ENCODE data around the gene PLEKHH2.
"Not testable (repeated sequence)": the region's sequence is repeated elsewhere in the genome, so short reads cannot be mapped to it uniquely, and the experiment has no call there.

Gene PLEKHH2

DNA sequence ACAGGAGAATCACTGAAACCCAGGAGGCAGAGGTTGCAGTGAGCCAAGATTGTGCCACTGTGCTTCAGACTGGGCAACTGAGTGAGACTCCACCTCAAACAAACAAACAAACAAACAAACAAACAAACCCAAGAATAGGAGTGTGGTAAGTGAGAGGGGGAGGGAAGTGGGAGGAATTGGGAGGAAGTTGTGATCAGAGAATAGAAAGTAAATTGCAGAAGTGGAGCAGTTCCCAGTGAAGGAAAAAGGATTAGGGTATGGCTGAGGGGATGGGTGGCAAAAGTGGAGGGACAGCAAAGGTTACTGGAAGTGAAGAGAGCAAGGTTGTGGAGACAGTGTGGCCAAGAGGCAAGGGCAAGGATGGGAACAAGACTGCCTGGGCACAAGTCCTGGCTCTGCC is 80.3 kb downstream of the PLEKHH2 start:
- TF ChIP-seq, protein P1, sequence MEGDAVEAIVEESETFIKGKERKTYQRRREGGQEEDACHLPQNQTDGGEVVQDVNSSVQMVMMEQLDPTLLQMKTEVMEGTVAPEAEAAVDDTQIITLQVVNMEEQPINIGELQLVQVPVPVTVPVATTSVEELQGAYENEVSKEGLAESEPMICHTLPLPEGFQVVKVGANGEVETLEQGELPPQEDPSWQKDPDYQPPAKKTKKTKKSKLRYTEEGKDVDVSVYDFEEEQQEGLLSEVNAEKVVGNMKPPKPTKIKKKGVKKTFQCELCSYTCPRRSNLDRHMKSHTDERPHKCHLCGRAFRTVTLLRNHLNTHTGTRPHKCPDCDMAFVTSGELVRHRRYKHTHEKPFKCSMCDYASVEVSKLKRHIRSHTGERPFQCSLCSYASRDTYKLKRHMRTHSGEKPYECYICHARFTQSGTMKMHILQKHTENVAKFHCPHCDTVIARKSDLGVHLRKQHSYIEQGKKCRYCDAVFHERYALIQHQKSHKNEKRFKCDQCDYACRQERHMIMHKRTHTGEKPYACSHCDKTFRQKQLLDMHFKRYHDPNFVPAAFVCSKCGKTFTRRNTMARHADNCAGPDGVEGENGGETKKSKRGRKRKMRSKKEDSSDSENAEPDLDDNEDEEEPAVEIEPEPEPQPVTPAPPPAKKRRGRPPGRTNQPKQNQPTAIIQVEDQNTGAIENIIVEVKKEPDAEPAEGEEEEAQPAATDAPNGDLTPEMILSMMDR (IDR thresholded peaks at IDR 0.05; ENCODE audit: low read depth, low read length, missing control alignments) = no peak
- no peak for DNase-seq (ENCODE audit: extremely low read depth, low read depth)
- no peak overlapping the region for H3K4me3 ChIP-seq (replicated peaks; ENCODE audit: low read depth, low read length)

DNA sequence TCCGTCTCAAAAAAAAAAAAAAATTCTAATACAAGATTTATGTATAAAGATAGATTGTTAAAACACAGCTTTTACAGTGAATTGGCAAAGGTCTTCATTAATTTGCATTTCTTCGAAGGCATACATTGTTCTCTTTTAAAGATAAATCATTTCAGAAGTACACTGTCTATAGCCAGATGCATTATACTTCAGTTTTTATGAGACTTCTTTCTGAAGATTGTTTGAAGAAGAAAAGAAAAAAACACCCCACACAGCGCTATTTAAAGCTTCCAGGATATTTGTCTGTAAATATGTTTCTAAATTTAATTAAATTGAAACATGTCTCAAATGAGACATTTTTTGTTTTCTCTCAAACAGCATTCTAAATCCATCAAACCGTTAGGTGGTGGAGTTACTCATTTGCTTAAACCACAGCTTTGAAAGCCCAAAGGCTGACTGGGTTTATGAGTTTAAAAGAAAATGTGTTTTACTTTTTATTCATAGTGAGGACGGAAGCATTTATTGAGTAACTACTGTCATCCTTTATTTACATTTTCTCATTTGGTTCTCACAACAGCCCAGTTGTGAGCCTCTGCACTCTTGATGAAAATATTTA is 81.6 kb downstream of the PLEKHH2 start:
- no peak overlapping the region for H3K4me3 ChIP-seq (replicated peaks; ENCODE audit: low read depth, low read length)
- TF ChIP-seq, protein P1 (IDR thresholded peaks at IDR 0.05; ENCODE audit: low read depth, low read length, missing control alignments) = no peak
- DNase-seq (ENCODE audit: extremely low read depth, low read depth) = no peak

DNA sequence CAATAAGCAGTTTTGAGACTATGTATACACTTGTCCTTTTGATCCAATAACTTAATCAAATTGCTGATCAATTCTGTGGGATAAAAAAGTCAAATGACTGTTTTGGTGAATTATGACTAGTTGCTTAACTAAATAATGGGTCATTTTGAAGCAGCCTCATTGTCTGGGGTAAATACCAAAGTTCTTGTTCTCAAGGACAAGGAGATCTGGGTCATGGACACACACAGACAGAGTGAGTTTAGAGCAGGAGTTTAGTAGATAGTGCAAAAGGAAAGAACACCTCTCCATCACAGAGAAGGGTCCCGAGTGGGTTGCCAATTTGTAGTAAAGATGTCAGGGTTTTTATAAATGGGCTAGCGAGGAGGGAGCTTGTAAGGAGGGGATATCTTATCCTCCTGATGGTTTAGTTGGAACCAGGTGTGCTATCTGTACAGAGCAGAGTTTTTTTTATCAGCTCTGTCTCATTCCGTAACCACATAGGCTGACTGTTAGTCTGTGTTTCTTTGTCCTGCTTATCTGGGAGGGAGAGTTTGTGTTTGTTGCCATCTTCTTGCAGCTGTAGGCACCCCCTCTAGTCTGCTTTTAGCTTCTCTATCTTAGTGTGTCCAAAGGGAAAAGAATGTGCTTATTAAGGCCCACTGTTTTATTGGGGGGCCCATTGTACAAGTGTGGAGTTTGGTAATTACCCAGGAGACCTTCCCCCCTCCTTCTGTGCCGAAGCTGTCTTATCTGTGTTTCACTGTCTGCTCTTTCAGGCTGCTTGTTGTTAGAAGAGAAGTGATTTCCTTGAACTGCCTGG is 87.9 kb downstream of the PLEKHH2 start:
- no peak overlapping the region for H3K4me3 ChIP-seq (replicated peaks; ENCODE audit: low read depth, low read length)
- TF ChIP-seq, protein P1 (IDR thresholded peaks at IDR 0.05; ENCODE audit: low read depth, low read length, missing control alignments) = no peak
- no peak for DNase-seq (ENCODE audit: extremely low read depth, low read depth)

DNA sequence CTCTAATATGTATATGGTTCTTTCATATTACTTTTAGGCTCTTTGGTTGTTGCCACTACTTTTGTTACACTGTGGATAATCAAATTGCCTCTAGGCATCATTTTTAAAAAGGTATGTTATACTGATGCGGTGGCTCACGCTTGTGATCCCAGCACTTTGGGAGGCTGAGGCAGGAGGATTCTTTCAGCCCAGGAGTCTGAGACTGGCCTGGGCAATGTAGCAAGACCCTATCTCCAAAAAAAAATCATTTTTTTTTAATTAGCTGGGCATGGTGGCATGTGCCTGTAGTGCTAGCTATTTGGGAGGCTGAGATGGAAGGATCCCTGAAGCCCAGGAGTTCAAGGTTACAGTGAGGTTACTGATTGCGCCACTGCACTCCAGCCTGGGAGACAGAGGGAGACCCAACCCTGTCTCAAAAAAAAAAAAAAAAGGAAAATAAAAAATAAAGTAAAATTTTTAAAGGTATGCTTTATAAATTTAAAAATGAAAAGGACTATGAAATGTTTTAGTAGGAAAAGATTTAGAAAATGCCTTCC is 88.7 kb downstream of the PLEKHH2 start:
- DNase-seq (ENCODE audit: extremely low read depth, low read depth) = no peak
- no peak overlapping the region for H3K4me3 ChIP-seq (replicated peaks; ENCODE audit: low read depth, low read length)
- TF ChIP-seq, protein P1 (IDR thresholded peaks at IDR 0.05; ENCODE audit: low read depth, low read length, missing control alignments) = no peak

DNA sequence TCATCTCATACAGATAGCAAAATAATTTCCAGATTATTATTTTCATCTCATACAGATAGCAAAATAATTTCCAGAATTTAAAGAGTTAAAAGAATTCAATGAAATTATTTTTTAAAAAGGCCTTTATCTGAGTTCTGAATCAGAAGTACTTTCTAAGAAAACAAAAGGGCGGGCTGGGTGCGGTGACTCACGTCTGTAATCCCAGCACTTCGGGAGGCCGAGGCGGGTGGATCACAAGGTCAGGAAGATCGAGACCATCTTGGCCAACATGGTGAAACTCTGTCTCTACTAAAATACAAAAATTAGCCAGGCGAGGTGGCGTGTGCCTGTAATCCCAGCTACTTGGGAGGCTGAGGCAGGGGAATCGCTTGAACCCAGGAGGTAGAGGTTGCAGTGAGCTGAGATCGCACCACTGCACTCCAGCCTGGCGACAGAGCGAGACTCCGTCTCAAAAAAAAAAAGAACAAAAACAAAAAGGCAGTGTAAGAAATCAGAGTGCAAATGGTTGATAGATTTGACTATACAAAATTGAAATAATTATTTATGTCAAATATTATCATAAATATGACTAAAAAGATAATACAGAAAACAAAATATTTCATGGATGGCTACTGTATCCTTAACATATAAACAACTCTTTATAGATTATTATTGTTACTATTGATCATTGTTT is 90.0 kb downstream of the PLEKHH2 start:
- H3K4me3 ChIP-seq (replicated peaks; ENCODE audit: low read depth, low read length); DNase-seq (ENCODE audit: extremely low read depth, low read depth): not testable (repeated sequence)

DNA sequence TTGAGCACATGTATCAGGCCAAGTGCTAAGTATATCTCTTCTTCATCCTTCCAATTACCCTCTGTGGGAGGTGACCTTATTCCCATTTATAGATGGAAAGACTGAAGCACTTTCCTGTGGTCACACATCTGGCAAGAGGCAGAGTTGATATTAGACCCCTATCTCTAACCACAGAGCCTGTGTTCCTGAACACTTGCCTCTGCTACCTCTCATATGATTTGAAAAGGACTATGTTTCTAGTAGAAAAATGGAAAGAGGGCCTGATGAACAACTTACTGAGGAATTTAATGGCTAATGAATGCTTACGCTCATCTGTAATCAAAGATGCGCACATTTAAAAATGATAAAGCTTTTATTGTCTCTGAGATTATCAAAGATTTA is 90.6 kb downstream of the PLEKHH2 start:
- TF ChIP-seq, protein P1 (IDR thresholded peaks at IDR 0.05; ENCODE audit: low read depth, low read length, missing control alignments) = no peak
- DNase-seq (ENCODE audit: extremely low read depth, low read depth) = no peak

More for the DNA sequence above, 90.6 kb downstream of the PLEKHH2 start:
- H3K4me3 ChIP-seq (replicated peaks; ENCODE audit: low read depth, low read length) = no peak overlapping the region
